T-helper 1 cell treated with Interleukin-12 subunit alpha and Interleukin-12 subunit beta and Interleukin-4 antibody, amounts not matched to agents 30 ng/mL and 1 ng/mL, for 36 hours (primary cell): ENCODE measurements around the gene SPOCK1. TPM values are rescaled to one million over a fixed set of nuclear protein-coding genes. Genes with fewer than 3 reads are reported as not detected.

Experiments
- intact Hi-C: fragments of 100-400 bp; cut with micrococcal nuclease; formaldehyde crosslinking; loops from one replicate; pipeline ENCODE4 v1.15.1; 2024
- total RNA-seq: library from RNA; stranded (reverse); gene quantifications from 2 replicates; pipeline ENCODE4 v1.2.3, GENCODE V29; 2022

The SPOCK1 gene
- total RNA-seq, 1 donor from 2014 or later = 0.27 TPM

GRCh38 chr5:137446151-137446550, 53.0 kb downstream of the SPOCK1 start:
- intact Hi-C loops = no loop called here

- intact Hi-C loops = no loop called here
Observed at GRCh38 chr5:137442660-137443059, 56.5 kb downstream of the SPOCK1 start.

- intact Hi-C loops = no loop called here
Observed at GRCh38 chr5:137441476-137441875, 57.6 kb downstream of the SPOCK1 start.

GRCh38 chr5:137440795-137441194, 58.3 kb downstream of the SPOCK1 start:
- intact Hi-C loops = no loop called here

GRCh38 chr5:137439645-137440044, 59.5 kb downstream of the SPOCK1 start:
- intact Hi-C loops = no loop called here

GRCh38 chr5:137438932-137439331, 60.2 kb downstream of the SPOCK1 start:
- intact Hi-C loops = no loop called here

- intact Hi-C loops = no loop called here
Observed at GRCh38 chr5:137437774-137438173, 61.4 kb downstream of the SPOCK1 start.

- intact Hi-C loops = no loop called here
Observed at GRCh38 chr5:137433539-137433938, 65.6 kb downstream of the SPOCK1 start.

- intact Hi-C loops = no loop called here
Observed at GRCh38 chr5:137432376-137432775, 66.8 kb downstream of the SPOCK1 start.

GRCh38 chr5:137431051-137431450, 68.1 kb downstream of the SPOCK1 start:
- intact Hi-C loops = no loop called here

GRCh38 chr5:137415231-137415681, 83.9 kb downstream of the SPOCK1 start:
- intact Hi-C loops = no loop called here

GRCh38 chr5:137414112-137414755, 84.9 kb downstream of the SPOCK1 start:
- intact Hi-C loops = no loop called here

GRCh38 chr5:137412136-137412535, 87.0 kb downstream of the SPOCK1 start:
- intact Hi-C loops = no loop called here

- intact Hi-C loops = no loop called here
Observed at GRCh38 chr5:137410234-137411010, 88.7 kb downstream of the SPOCK1 start.

GRCh38 chr5:137409736-137410135, 89.4 kb downstream of the SPOCK1 start:
- intact Hi-C loops = no loop called here

GRCh38 chr5:137407090-137407489, 92.0 kb downstream of the SPOCK1 start:
- intact Hi-C loops = no loop called here

GRCh38 chr5:137405393-137405792, 93.7 kb downstream of the SPOCK1 start:
- intact Hi-C loops = no loop called here

GRCh38 chr5:137403869-137404268, 95.3 kb downstream of the SPOCK1 start:
- intact Hi-C loops = no loop called here

GRCh38 chr5:137402436-137403187, 96.5 kb downstream of the SPOCK1 start:
- intact Hi-C loops = no loop called here

GRCh38 chr5:137401946-137402345, 97.2 kb downstream of the SPOCK1 start:
- intact Hi-C loops = no loop called here

- intact Hi-C loops = no loop called here
Observed at GRCh38 chr5:137400571-137400970, 98.6 kb downstream of the SPOCK1 start.

GRCh38 chr5:137399911-137400310, 99.2 kb downstream of the SPOCK1 start:
- intact Hi-C loops = no loop called here
